Suprapubic skin (tissue), 4 donors: ENCODE measurements around the gene UBQLN1.

Experiments
- POLR2A ChIP-seq, 2 donors: fragments of 450-650 bp; IDR thresholded peaks; one replicate each; pipeline ENCODE4 v1.6.1; 2017; ENCODE audit warnings: antibody characterized with exemption in 2 of 2, mild to moderate bottlenecking in 2 of 2, moderate library complexity in 2 of 2
- POLR2AphosphoS5 ChIP-seq, 3 donors: sonication (generic); formaldehyde crosslinking; IDR thresholded peaks; one replicate each; pipeline ENCODE4 v1.6.1; 2017; ENCODE audit warnings: antibody characterized with exemption in 3 of 3
- TF ChIP-seq, protein P1 (sequence below), 2 donors: fragments of 200-600 bp in 1 of 2; fragments of 450-650 bp in 1 of 2; sonication (generic) in 1 of 2; IDR thresholded peaks; one replicate each; pipeline ENCODE4 v1.5.1; 2016 to 2019; ENCODE audit warnings: antibody characterized with exemption in 2 of 2, mild to moderate bottlenecking in 1 of 2, moderate library complexity in 1 of 2

DNA sequence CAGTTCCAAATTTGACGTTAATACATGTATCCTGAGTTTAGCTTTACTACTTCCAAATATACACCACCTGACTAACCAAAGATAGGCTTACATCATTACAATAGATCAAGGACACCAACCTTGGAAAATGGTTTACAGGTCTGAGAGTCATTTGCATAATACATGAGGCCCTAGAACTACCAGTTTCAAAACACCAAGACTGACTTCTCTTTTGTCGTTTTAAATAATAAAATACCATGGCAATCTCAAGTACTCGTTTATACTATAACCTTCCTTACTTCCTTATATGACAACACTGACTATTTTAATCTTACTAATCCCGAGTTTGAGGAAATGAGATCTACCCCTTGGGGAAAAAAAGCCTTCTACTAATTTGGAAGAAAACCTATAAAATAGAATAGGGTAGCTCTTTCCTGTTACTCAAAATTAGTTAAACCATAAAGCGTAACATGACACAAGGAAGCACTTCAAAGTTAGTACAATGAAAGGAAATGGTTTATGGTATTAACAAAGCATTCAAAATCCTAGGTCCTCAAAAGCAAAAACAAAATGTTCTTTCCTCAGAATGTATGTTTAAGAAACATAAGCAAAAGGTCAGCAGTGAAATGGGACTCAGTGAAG lies 42.1 kb downstream of the UBQLN1 start:
- TF ChIP-seq POLR2AphosphoS5 (IDR thresholded peaks at IDR 0.05), result no peak
- TF ChIP-seq, protein P1, sequence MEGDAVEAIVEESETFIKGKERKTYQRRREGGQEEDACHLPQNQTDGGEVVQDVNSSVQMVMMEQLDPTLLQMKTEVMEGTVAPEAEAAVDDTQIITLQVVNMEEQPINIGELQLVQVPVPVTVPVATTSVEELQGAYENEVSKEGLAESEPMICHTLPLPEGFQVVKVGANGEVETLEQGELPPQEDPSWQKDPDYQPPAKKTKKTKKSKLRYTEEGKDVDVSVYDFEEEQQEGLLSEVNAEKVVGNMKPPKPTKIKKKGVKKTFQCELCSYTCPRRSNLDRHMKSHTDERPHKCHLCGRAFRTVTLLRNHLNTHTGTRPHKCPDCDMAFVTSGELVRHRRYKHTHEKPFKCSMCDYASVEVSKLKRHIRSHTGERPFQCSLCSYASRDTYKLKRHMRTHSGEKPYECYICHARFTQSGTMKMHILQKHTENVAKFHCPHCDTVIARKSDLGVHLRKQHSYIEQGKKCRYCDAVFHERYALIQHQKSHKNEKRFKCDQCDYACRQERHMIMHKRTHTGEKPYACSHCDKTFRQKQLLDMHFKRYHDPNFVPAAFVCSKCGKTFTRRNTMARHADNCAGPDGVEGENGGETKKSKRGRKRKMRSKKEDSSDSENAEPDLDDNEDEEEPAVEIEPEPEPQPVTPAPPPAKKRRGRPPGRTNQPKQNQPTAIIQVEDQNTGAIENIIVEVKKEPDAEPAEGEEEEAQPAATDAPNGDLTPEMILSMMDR (IDR thresholded peaks at IDR 0.05), result no peak
- no peak for TF ChIP-seq POLR2A (IDR thresholded peaks at IDR 0.05)
